Right forelimb (tissue), 1 donor: ENCODE data around the gene DLGAP4.

Source experiments
- DNase-seq: peaks from one replicate; pipeline ENCODE4 v3.0.0-alpha.2; 2018

DLGAP4 gene, protein sequence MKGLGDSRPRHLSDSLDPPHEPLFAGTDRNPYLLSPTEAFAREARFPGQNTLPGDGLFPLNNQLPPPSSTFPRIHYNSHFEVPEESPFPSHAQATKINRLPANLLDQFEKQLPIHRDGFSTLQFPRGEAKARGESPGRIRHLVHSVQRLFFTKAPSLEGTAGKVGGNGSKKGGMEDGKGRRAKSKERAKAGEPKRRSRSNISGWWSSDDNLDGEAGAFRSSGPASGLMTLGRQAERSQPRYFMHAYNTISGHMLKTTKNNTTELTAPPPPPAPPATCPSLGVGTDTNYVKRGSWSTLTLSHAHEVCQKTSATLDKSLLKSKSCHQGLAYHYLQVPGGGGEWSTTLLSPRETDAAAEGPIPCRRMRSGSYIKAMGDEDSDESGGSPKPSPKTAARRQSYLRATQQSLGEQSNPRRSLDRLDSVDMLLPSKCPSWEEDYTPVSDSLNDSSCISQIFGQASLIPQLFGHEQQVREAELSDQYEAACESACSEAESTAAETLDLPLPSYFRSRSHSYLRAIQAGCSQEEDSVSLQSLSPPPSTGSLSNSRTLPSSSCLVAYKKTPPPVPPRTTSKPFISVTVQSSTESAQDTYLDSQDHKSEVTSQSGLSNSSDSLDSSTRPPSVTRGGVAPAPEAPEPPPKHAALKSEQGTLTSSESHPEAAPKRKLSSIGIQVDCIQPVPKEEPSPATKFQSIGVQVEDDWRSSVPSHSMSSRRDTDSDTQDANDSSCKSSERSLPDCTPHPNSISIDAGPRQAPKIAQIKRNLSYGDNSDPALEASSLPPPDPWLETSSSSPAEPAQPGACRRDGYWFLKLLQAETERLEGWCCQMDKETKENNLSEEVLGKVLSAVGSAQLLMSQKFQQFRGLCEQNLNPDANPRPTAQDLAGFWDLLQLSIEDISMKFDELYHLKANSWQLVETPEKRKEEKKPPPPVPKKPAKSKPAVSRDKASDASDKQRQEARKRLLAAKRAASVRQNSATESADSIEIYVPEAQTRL

DNA sequence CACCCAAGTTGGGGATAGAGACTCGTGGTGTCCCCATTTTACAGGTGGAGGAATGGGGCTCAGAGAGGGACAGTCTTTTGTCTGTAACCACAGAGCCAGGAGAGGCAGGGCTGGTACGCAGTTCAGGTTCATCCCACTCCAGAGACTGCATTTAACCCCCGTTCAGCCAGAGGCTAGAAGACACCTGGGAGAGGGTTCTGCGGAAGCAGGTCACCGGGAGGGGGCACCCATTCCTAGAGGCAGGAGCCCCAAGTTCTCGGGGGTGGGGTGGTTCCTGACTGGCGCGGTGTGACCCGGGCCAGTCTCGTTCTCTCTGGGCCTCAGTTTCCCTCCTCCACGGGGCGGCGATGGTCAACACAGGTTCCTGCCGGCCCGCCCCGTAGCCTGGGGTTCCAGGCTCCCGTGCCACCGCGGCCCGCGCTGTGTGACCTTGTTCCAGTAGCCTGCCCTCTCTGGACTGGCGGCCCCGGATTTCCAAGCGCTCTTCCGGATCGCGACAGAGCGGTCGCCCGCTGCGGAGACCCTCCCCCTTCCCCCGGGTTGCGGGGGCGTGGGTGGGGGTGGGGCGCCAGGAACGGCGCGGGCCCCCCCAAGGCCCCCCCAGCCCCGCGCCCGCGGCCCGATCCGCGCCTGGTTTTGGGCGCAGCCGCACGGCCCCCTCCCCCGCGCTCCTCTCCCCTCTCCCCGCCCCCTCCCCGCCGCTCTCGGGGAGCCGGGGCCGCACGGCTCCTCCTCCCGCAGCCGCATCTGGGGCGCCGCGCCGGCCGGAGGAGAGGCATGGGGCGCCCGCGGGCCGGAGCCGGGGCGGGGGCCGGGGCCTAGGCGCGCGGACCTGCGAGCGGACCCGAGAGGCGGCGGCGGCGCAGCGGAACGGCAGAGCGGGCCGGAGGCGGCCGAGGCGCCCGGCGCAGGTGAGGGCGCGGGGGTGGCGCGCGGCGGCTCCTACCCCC is at the start of gene DLGAP4:
Gene DLGAP4, plus strand, starts transcription at position 738 of the 950 bp plus-strand sequence. CDS start 125,379 bp downstream, outside the sequence.
- DNase-seq: no peak

DNA sequence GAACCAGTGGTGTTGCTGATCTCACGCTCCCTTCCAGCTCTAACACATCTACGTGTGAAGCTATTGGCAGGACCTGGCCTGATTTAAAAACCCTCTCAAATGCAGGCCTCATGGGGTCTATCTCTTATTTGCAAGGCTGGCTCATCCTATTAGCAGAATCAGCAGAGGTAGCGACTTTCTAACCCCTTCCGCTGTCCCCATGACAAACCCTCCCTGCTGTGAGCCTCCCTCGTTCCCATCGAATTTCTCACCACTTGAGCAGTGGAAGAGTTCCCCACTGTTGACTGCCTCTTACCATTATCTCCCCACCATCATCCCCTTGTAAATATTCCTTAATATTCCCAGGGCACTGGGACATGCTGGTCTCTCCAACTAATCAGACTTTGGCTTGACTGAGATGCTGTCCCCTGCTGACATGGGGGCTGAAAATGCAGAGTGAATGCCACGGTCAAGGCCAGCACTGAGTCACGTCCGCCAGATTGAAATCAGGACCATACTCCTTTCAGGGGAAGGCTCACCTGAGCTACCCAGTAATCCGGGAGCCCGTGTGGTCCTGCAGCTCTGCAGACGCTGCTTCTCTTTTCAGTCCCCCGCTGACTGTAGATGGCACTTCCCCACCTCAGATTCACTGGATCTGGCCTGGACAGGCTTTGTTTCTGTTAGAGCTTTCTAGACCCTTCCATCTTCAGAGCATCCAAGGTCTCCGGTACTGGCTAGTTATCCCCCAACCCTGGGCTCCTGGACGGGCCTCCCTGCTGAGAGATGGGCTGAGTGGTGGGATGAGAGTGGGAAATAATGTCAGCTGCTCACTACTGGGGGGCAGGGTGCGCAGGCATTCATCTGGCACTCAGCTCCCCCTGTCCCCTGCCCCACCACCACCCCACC is 46.7 kb upstream of the DLGAP4 start:
- no peak for DNase-seq

- no peak for DNase-seq
These were observed 45.8 kb upstream of the DLGAP4 start for GRCh38 chr20:36260316-36260715.

GRCh38 chr20:36261389-36262105 is 44.6 kb upstream of the DLGAP4 start:
- DNase-seq: no peak

DNA sequence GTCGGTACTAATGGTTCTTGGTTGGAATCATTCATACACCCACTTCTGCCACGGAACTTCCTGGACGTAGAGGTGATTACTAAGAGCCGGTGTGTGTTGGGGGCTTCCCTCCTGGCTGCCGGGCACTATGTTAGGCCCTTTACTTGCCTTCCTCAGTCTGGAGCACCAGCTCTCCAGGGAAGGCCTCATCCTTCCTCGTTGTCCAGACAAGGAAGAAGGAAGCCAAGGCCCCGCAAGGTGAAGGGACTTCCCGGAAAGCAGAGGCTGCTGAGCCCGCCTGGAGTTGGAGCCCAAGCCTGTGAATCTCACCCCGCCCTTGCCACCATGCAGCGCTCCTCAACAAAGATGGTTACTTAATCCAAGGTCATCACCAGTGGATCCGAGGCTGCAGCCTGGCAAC is 43.7 kb upstream of the DLGAP4 start:
- DNase-seq: no peak

DNA sequence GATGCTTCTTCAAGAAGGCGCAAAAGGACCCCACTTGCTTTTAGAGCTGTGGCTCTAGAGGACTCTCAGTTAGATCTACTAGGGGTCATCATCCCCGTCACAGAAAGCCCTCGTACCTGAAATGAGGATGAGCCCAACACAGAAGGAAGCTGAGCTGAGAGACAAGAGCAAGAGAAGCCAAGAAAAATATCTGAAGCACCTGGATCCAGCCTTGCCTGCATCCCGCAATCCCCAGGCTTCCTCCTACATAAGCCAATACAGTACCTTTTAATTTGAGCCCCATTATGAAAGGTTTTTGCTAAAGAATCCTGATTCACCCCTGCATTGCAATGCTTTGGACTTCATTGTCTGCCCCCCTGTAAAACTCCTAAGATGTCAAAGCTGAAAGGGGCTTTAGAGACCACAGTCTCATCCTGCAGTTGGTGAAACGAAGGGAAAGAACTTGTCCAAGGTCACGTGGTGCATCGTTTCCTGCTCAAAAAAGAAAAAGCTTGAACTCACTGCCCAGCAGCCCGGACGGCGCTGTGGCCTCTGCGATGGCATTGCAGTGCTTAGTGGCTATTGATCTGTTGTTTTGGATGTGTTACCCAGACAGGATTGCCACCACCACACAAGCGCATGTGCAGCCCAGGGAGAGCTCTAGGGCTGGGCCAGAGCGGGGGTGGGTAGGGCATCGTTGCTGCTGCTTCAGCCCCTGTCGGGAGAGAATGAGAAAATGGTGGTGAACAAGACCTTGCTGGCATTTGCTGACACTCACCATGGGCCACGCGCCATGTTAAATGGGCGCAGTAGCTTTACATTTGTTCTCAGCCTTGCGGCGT is 41.5 kb upstream of the DLGAP4 start:
- DNase-seq: no peak

DNA sequence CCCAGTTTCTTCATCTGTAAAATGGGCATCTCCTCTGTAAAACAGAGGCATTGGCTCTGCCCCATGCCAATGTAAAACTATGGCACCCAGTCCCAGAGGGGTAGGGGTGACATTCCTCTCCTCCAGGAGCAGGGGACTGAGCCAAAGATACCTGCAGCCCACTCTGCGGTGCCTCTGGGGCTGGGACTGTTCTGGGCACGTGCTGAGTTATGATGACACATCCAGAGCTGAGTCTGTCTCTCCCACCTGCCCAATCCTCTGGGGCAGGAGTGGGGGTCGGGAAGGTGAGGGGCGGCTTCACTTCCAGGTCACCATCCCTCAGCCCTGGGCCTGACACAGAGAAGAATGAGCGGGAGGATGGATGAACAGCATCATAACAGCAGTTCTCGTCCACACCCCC is 40.0 kb upstream of the DLGAP4 start:
- DNase-seq: no peak

DNA sequence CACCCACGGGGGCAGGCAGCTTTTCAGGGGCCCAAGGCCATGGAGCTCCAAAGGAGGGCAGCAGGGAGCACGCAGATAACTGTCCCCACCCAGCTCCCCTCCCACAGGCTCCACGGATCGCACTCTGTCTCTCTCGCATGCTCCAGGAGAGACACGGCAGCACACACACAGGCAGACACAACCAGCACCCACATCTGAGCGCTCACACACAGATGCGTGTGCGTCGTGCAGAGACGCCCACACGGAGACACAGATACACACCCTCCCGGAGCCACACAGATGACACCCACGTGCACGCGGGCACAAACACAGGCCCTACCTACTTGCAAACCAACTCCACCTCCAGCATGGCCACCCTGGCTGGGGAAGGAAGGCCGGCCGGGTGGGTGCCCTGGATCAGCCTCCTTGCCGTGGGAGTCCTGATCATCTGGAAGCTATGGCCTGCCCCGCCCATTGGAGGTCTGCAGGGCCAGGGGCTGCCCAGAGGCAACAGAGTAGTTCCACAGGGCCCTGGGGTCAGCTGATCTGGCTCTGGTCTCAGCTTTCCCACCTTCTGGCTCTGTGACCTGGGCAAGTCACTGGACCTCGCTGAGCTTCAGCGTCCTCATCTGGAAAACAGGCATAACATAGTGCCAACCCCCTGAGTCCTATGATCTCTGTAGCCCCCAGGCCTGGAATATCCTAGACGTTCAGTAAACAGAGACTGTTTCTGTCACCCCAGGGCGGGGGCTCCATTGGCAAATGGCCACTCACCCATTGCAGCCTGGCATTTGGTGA is 38.3 kb upstream of the DLGAP4 start:
- DNase-seq: no peak

DNA sequence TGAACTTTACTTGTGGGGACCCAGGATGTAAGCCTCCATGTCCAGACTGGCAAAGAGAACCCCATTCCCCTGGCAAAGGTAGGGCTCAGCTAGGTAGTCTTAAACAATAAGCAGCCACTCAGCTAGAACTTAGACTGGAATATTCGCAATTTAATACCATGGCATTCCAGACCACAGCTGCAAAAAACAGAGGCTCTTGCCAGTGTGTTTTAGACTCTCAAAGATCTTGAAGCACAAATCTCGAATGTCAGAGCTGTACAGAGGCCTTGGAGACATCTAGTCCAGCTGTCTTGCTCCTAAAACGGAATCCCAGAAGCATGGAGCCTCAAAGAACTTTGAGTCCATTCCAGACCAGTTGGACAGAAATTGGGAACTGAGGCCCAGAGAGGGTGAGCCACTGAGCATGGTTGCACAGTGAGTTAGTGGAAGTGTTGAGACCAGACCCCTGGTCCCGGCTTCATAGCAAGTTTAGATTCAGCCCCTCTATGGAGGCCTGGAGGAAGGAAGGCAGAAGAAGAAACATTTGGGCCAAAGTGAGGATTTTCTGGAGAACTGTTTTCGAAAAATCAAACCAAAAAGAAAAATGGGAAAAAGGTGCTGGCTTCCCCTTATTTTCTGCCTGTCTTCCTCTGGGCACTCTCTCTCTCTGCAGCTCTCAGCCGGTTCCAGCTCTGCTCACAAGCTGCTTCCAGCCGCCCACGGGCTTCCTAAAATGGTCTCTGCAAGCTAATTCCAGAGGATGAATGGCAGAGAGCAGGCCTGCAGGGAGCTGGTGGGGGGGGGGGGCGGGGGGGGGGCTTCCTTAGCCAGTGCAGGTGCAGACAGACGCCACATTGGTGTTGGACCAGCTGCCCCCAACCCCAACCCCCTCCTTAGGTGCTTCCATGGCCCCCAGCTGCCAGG is 37.4 kb upstream of the DLGAP4 start:
- no peak for DNase-seq

- no peak for DNase-seq
These were observed 36.6 kb upstream of the DLGAP4 start for GRCh38 chr20:36269507-36269906.

DNA sequence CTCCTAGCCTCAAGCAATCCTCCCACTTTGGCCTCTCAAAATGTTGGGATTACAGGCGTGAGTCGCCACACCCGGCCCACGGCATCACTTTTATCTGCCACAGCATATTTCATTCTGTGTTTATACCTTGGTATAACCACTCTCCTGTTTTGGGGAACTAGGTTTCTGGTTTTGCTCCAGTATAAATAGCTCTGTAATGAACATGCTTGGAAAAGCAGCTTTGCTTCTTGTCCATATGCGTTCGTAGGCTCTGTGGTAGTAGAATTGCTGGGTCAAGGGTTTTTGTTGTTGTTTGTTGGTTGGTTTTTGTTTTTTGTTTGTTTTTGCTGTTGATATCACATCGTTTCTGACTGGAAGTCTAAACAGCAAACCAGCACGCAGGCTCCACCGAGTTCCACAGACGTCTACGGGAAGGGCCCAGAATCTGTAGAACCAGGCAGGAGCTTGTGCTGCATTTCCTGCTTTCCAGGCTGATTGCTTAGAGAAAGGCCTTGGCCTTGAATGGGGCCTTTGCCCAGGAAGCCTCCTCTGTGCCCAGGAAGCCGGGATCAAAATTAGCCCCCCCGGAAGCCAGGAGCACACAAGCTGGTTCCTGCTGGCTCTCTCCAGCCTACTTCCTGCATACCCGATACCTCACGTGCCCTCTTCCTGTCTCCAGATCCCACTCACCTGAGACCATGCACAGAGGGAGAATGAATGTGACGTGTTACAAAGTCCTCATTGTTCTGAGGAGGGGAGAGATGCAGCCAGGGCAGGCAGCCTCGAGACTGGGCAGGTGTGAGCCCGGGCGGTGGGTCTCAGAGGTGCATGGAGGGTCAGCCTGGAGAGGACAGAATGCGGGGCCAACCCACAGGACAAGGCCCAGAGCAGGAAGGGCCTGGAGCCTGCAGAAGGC is 35.1 kb upstream of the DLGAP4 start:
- DNase-seq: no peak

- DNase-seq: no peak
These were observed 34.2 kb upstream of the DLGAP4 start for GRCh38 chr20:36271639-36272546.

GRCh38 chr20:36272547-36273220 is 33.5 kb upstream of the DLGAP4 start:
- DNase-seq: no peak

GRCh38 chr20:36273414-36274180 is 32.5 kb upstream of the DLGAP4 start:
- no peak for DNase-seq
